B cell (primary cell): ENCODE data around the gene CTNNBL1. TPM values are rescaled to one million over a fixed set of nuclear protein-coding genes. Genes with fewer than 3 reads are reported as not detected.

Source experiments
- ATAC-seq: fragments of 200-7000 bp; cut with Tn5 transposase; one replicate; pipeline ENCODE4 v1.10.0; 2021; ENCODE audit warnings: low read depth, mild to moderate bottlenecking, moderate number of reproducible peaks, moderate library complexity
- CTCF ChIA-PET: fragments of 350-600 bp; sonication (Branson Sonifier 250); formaldehyde crosslinking; loops from one replicate; lab custom pipeline; 2021; ENCODE audit warnings: antibody characterized with exemption, inconsistent platforms; lab: Charles Lee
- POLR2A ChIA-PET: fragments of 350-600 bp; sonication (Branson Sonifier 250); formaldehyde crosslinking; loops from one replicate; lab custom pipeline; 2021; ENCODE audit warnings: antibody characterized with exemption; lab: Charles Lee
- DNase-seq: peaks from one replicate; pipeline ENCODE4 v3.0.0; 2013
- H2AFZ ChIP-seq: 2 replicates; pipeline ENCODE4 v1.6.1; 2012; ENCODE audit warnings: mild to moderate bottlenecking, low read depth, low read length; ENCODE audit not compliant: insufficient read depth, poor library complexity, severe bottlenecking
- H3K27ac ChIP-seq, 2 donors: 1 replicate in 1 of 2; 2 replicates in 1 of 2; pipeline ENCODE4 v1.5.1; 2012 to 2013; ENCODE audit warnings: low read length in 2 of 2, mild to moderate bottlenecking in 2 of 2, moderate library complexity in 1 of 2
- H3K27me3 ChIP-seq, 4 experiments: fragments of 200-600 bp in 1 of 4; sonication (generic) in 1 of 4; replicated peaks in 1 of 4; 1 replicate in 2 of 4; 2 replicates in 2 of 4; pipeline versions ENCODE4 v1.6.1 to v1.7.0; 2013 to 2016; ENCODE audit warnings: low read length in 3 of 4, mild to moderate bottlenecking in 2 of 4, mixed read lengths in 1 of 4, moderate library complexity in 1 of 4; ENCODE audit not compliant: insufficient read depth in 4 of 4, control insufficient read depth in 3 of 4; ENCODE audit errors: control extremely low read depth in 1 of 4
- H3K36me3 ChIP-seq, 2 experiments: replicated peaks in 1 of 2; 1 replicate in 1 of 2; 2 replicates in 1 of 2; pipeline versions ENCODE4 v1.6.1 to v1.7.1; 2013; ENCODE audit warnings: low read length in 1 of 2; ENCODE audit not compliant: insufficient read depth in 2 of 2, control insufficient read depth in 1 of 2; ENCODE audit errors: control extremely low read depth in 1 of 2, extremely low read depth in 1 of 2
- H3K4me1 ChIP-seq, 2 donors: fragments of 200-600 bp in 1 of 2; sonication (generic) in 1 of 2; 1 replicate in 1 of 2; 2 replicates in 1 of 2; pipeline versions ENCODE4 v1.5.1 to v1.6.1; 2013 to 2017; ENCODE audit warnings: low read length in 2 of 2; ENCODE audit not compliant: control insufficient read depth in 2 of 2, insufficient read depth in 2 of 2
- H3K4me2 ChIP-seq: replicated peaks from 2 replicates; pipeline ENCODE3; 2012; ENCODE audit warnings: mild to moderate bottlenecking, low read depth, low read length; ENCODE audit not compliant: poor library complexity, severe bottlenecking
- H3K4me3 ChIP-seq, 5 experiments: fragments of 200-600 bp in 1 of 5; sonication (generic) in 1 of 5; 1 replicate in 3 of 5; 2 replicates in 2 of 5; pipeline versions ENCODE4 v1.5.1 to v1.7.0; 2011 to 2016; ENCODE audit warnings: low read length in 4 of 5, mild to moderate bottlenecking in 4 of 5, low read depth in 2 of 5, control low read depth in 1 of 5, moderate library complexity in 1 of 5; ENCODE audit not compliant: insufficient read depth in 1 of 5; ENCODE audit errors: control extremely low read depth in 1 of 5, extremely low read depth in 1 of 5
- H3K79me2 ChIP-seq: fragments of 200-600 bp; sonication (generic); one replicate; pipeline ENCODE4 v1.6.0; 2016; ENCODE audit warnings: low read length; ENCODE audit not compliant: control insufficient read depth, insufficient read depth
- H3K9ac ChIP-seq: fragments of 200-600 bp; sonication (generic); 2 replicates; pipeline ENCODE4 v1.6.1; 2017; ENCODE audit warnings: mild to moderate bottlenecking, low read length, moderate library complexity
- H3K9me3 ChIP-seq, 3 donors: one replicate each; pipeline versions ENCODE4 v1.6.1 to v1.7.1; 2013; ENCODE audit warnings: low read length in 2 of 3; ENCODE audit not compliant: control insufficient read depth in 2 of 3, insufficient read depth in 1 of 3; ENCODE audit errors: control extremely low read depth in 1 of 3
- H4K20me1 ChIP-seq: 2 replicates; pipeline ENCODE4 v1.6.0; 2012; ENCODE audit warnings: mild to moderate bottlenecking, low read length; ENCODE audit not compliant: insufficient read depth, control insufficient read depth, poor library complexity, severe bottlenecking
- H3K27ac Mint-ChIP-seq: one replicate; pipeline ENCODE4 v1.8.0; 2021; ENCODE audit warnings: mixed read lengths
- H3K27me3 Mint-ChIP-seq: one replicate; pipeline ENCODE4 v1.8.0; 2021; ENCODE audit warnings: mixed read lengths
- H3K4me1 Mint-ChIP-seq: one replicate; pipeline ENCODE4 v1.8.0; 2021; ENCODE audit warnings: mixed read lengths
- H3K4me3 Mint-ChIP-seq: one replicate; pipeline ENCODE4 v1.8.0; 2021; ENCODE audit warnings: mixed read lengths
- H3K9me3 Mint-ChIP-seq: one replicate; pipeline ENCODE4 v1.8.0; 2022; ENCODE audit warnings: mixed read lengths; ENCODE audit not compliant: insufficient read depth
- CTCF ChIP-seq: fragments of 200-600 bp; IDR thresholded peaks from one replicate; pipeline ENCODE4 v1.8.0; 2022; ENCODE audit warnings: antibody characterized with exemption, mild to moderate bottlenecking
- EZH2 ChIP-seq: IDR thresholded peaks from 2 replicates; pipeline ENCODE4 v1.6.1; 2012; ENCODE audit warnings: borderline replicate concordance, low read depth, mild to moderate bottlenecking, moderate library complexity, low read length; ENCODE audit not compliant: insufficient read depth, poor library complexity, severe bottlenecking
- WGBS: methylation state at CpG from one replicate; pipeline ENCODE4 v1.1.5; 2013; ENCODE audit warnings: missing lambda C conversion rate; ENCODE audit not compliant: insufficient coverage; 5-methylcytosine and 5-hydroxymethylcytosine counted together
- intact Hi-C: fragments of 100-400 bp; cut with micrococcal nuclease; formaldehyde crosslinking; loops from one replicate; pipeline ENCODE4 v1.10.0; 2022
- polyA plus RNA-seq: library from polyadenylated mRNA; depleted of rRNA; stranded (reverse); fragments of >200 nt; gene quantifications from 2 replicates; pipeline ENCODE4 v1.2.3, GENCODE V29; 2012
- total RNA-seq, 2 donors: library from RNA; stranded (reverse); fragments of 120-200 nt in 1 of 2; gene quantifications; 1 replicate in 1 of 2; 2 replicates in 1 of 2; pipeline versions ENCODE4 v1.2.3 to v1.2.4, GENCODE V29; 2013 to 2022

Gene CTNNBL1
- total and polyA plus RNA-seq, 2 donors (not counting 1 experiment from before 2014, with no cell fraction given): 25.3 to 64.7 TPM

- Histone ChIP-seq H3K79me2 (no peaks in the 10 kb centered on the region), H3K36me3 (peaks cover 4 to 75% of the 10 kb centered on the region in 2 experiments), H3K27me3 (no peaks in the 10 kb centered on the region), H3K4me1 (no peaks in the 10 kb centered on the region), H3K9ac (no peak overlapping the region), H2AFZ (no peak overlapping the region), H3K27ac (no peak overlapping the region), H4K20me1 (no peaks in the 10 kb centered on the region), H3K9me3 (no peaks in the 10 kb centered on the region), H3K4me3 (no peak overlapping the region), H3K4me2 (no peak overlapping the region)
- Mint-ChIP-seq H3K4me3 (no peak overlapping the region), H3K9me3 (no peaks in the 10 kb centered on the region), H3K27ac (no peak overlapping the region), H3K27me3 (no peaks in the 10 kb centered on the region), H3K4me1 (peaks cover 4% of the 10 kb centered on the region)
- POLR2A ChIA-PET: no interaction called here
- WGBS: 98% methylated on average over 3 of the region's 4 CpGs
- CTCF ChIA-PET: no interaction called here
- ATAC-seq: no peak
- intact Hi-C loops: loop anchor here (5.0 kb wide), 1 partner anchor 184 kb away; no protein-coding TSS in a partner anchor
- no peak for TF ChIP-seq CTCF
- no peak for TF ChIP-seq EZH2
- DNase-seq: no peak
Observed at GRCh38 chr20:37846573-37846972, 152.7 kb downstream of the CTNNBL1 start.

- peaks cover 6% of the 10 kb centered on the region for H3K4me1 Mint-ChIP-seq
- no peak overlapping the region for H3K27ac Mint-ChIP-seq
Observed at GRCh38 chr20:37848706-37849105, 154.9 kb downstream of the CTNNBL1 start.

More at GRCh38 chr20:37848706-37849105, 154.9 kb downstream of the CTNNBL1 start:
- intact Hi-C loops: loop anchor here (5.0 kb wide), 1 partner anchor 186 kb away; no protein-coding TSS in a partner anchor
- Histone ChIP-seq H3K9ac (no peak overlapping the region), H3K36me3 (peaks cover 5 to 71% of the 10 kb centered on the region in 2 experiments), H3K9me3 (no peaks in the 10 kb centered on the region), H3K4me1 (no peaks in the 10 kb centered on the region), H3K4me3 (no peak overlapping the region), H3K27ac (no peak overlapping the region), H3K79me2 (no peaks in the 10 kb centered on the region), H3K27me3 (no peaks in the 10 kb centered on the region), H3K4me2 (no peak overlapping the region), H4K20me1 (no peaks in the 10 kb centered on the region), H2AFZ (no peak overlapping the region)
- ATAC-seq: no peak
- H3K4me3 Mint-ChIP-seq: no peak overlapping the region
- ChIA-PET CTCF (no interaction called here), POLR2A (no interaction called here)
- 80% methylated on average over 5 of the region's 5 CpGs for WGBS
- no peak for DNase-seq
- H3K27me3 Mint-ChIP-seq: no peaks in the 10 kb centered on the region
- TF ChIP-seq EZH2 (no peak), CTCF (no peak)
- no peaks in the 10 kb centered on the region for H3K9me3 Mint-ChIP-seq
